Amygdala (tissue), 56 donors: ENCODE measurements around the gene POLR2L.

Source experiments
- DNase-seq, 56 donors: peaks; one replicate each; lab custom pipeline; 2025; lab: John Stamatoyannopoulos, UW

POLR2L gene

DNA sequence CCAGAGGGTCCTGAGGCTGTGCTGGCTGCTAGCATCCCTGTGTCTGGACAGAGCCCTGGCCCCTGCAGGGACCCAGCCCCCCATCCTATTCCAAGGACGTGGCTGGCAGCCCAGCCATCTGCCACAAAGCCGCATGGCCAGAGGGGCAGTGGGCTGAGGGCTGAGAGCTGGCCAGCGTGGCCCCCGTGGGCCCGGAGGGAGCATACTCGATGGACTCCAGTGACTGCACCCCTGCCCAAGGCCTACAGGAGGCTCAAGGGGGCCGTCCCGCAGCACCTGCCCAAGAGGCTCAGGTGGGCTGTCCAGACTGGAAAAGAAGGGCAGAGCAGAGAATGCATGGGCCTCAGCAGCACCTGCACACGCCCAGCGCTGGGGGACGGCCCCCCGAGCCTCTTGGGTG lies 13.5 kb upstream of the POLR2L start:
- DNase-seq = no peak

DNA sequence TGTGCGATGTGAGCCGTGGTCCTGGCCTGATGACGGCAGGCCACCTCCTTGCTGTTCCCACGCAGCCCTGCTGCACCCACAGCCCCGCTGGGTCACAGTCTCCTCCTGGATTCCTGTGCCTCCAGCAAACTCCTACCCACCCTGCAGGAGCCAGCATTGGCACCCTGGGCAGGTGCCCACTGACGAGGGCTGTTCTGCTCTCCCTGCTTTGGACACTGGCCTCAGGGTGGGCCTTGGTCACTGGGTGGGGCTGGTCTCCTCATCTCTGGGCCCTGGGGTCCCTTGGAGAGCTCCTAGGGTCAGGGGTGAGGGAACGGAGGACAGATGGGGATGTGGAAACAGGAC lies 13.0 kb upstream of the POLR2L start:
- DNase-seq = no peak

DNA sequence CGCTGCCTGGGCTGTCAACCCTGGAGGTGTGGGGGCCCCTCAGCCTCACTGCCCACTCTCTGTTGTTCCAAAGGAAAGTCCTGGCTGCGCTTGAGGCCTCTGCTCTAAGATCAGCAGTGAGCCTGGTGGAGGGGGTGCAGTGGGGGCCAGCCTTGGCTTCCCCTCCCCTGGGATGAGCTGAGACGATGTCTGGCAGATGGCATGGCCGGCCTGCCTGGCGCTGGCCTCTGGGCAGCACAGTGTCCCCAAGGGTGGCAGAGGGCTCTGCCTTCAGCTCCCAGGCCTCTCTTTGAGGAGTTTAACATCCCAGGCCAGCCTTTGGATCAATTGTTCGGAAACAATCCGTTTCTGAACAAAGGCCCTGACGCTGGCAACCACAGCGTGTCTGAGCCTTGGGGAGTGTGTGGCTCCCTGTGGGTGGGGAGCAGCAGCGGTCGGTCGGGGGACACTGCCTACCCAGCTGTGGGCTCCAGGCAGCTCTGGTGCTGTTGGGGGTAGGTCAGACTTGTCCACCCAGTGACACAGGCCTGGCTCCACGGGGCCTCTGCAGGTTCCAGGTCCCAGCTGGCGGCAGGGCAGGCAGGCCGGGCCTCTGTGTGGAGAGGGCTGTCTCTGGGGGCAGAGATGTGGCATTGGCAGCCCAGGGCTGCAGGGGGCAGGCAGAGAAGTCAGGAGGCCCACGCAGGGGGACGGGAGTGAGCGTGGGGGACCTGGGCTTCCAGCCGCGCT lies 12.4 kb upstream of the POLR2L start:
- no peak for DNase-seq

DNA sequence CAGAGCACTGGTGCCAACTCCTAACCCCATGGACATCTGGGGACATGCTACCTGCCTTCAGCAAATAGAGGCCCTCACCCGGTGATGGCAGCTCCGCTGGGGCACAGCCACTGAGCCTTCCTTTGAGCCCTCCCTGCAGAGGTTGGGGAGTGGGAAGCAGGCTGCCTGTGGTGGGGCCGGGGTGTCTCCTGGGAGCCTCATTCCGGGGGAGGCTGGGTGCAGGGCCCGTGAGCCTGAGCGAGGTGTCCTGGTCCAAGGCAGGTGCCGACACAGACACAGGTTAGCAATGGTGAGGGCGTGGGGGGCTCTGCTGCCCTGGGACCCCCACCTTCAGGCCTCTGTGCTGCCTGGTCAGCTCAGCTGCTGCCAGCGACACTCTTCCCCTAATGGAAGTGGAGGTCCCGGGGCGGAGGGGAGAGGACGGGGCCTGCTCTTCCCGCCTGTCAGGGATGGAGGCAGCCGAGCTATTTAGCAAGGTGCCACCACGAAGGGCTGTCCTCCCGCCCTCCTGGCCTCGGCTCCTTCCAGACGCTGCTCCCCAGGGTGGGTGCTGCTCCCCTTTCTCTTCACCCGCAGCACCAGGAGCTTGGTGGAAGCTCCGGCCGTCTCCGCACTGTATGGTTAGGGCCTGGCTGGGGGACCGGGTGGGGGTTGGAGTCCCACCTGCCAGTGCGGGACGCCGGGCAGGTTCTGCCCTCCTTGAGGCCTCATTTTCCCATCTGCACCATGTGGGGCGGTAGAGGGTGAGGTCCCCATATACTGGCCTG lies 11.5 kb upstream of the POLR2L start:
- DNase-seq = no peak

DNA sequence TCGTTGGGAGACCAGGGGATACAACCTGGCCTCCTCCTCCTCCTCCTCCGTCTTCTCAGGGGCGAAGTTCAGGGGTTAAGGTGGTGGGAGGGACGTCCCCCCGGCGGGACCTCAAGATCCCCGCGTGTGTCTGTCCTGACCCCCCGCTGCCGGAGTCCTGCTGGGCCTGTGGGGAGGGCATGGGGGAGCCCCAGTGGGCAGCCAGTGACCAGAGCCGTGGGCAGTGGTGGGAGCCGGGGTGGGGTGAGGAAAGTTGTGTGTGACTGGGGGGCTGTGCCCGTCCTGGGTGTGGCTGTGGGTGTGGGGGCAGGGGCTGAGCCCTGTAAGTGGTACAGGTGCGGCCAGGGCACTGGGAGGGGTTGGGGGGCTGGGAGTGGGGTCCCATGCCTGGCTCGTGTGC lies 10.4 kb upstream of the POLR2L start:
- DNase-seq = no peak

DNA sequence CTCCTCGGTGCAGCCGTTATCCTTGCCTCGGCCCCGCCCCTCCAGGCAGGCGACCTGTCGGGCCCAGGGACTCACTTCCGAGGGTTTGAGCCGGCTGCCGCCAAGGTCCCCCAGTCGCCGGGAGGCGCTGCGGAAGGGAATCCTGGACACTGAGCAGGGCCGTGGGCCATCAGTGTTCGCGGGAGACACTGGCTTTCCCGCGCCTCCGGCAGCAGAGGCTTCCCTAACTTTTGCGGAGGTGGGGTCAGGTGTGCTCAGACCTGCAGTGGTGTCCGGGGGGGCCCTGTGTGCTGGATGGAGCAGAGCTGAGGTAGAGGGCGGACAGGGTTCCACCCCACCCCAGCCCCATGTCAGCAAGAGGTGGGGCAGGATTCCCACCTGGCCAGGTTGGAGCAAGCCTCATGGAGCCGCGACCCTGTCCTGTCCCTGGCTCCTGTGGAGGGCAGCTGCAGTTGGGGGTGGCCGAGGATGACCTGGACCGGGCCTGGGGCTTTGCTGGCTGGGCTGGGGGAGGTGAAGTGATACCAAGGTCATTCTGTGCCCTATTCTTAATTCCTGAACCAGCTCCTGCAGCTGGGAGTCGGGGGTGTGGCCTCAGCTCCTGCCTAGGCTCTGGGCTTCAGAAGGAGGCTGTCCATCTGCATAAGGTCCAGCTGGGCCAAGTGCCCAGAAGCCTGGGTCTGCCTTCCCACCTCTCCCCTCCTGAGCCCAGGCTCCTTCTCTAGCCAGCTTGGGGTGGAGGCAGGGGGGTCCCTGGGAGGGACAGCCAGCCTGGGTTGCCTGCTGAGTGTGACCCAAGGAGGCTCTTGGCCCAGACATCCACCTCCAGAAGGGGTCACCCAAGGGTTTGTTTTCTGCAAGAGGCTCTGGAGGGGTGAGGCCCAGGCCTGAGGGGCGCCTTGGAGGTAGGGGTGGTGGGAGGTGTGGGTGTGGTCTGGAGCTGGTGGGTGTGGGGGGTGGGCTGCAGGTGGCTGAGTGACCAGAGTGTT lies 8.7 kb upstream of the POLR2L start:
- no peak for DNase-seq

DNA sequence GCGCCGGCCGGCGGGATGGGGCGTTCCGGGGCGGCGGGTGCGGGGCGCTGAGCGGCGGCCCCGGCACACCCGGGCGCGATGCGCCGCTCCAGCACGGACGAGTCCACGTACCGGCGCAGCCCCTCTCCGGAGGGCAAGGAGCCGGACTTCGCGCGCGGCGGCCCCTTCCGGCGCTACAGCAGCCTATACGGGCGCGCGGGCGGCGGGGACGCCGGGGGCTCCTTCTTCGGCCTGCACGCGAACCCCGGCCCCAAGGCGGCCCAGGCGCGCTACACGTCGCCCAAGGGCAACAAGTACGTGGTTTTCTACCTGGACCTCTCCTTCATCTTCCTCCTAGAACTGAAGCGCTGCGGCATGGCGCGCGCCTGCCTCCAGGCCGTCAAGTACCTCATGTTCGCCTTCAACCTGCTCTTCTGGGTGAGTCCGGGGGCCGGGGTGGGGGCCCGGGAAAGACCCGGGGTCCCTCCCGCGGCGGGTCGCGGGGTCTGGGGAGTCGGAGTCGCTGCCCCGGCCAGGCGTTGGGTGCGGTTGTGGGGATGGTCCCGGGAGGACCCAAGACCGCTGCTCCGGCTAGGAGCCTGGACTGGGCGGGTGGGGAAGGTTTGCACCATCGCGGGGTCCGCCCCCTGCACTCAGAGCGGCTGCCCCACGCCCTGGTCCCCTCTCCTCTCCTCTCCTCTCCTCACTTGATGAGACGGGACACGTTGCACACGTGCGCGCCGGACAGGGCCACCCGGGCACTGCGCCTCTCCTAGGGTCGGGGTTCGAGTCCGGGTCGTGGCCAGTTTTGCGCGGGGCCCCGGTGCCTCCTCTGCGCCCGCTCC lies 7.8 kb upstream of the POLR2L start:
- no peak for DNase-seq

DNA sequence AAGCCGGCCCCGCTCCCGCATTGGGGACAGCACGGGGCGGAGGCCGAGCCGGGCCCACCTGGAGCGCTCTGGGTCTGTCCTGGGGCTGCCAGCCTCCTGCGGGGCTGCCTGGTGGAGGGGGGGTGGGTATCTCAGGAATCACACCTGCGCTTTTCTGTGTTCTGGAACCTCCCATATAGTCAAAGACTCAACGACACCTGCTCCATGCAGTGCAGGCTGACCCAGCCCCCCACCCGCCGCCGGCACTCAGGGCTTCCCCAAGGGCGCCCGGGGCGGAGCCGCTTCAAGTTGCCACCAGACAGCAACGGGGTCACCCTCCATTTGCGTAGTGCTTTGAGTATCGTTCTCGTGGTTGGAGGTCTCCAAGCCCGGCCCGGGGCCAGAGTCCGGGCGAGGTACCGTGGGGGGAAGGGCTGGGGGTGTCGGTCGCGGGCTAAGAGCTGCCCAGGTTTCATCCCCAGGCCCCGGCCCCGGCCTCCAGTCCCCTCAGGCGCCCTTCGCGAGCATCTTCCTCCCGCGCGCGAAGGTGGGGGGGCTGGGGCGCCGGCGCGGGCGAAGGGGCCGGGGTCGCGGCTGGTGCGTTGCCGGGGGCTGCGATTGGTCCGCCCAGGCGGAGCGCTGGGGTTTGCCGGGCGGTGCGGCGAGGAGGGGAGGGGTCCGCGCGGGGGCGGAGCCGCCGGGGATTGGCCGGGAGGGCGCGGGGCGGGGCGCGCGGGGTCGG lies 6.9 kb upstream of the POLR2L start:
- DNase-seq = peak in 3 of 56 donors; percentile 30 to 45 (median 43)

DNA sequence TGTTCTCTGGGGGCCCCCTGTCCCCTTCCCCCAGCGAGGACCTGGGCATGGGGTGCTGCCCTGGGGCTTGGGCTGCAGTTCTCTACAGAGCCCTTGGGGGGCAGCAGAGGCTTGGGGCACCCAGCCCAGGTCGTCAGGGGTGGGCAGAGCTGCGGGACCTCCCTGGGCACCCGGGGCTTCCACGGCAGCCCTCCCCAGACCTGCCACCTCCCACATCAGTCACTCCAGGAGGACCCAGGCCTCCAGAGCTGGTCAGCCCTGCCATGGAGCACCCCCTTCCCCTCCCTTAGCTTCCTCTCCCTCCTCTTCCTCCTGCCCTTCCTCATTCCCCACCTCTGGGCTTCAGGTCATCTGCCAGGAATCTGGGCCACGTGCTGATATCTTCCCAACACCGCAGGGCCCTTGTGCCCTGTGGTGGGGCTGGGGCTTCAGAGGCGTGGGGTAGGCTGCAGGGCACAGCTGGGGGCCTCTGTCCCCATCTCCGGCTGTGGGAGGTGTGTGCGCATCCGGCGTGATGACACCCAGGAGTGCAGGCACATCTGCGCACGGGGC lies 6.1 kb upstream of the POLR2L start:
- peak in 8 of 56 donors; percentile 20 to 57 (median 31) for DNase-seq

DNA sequence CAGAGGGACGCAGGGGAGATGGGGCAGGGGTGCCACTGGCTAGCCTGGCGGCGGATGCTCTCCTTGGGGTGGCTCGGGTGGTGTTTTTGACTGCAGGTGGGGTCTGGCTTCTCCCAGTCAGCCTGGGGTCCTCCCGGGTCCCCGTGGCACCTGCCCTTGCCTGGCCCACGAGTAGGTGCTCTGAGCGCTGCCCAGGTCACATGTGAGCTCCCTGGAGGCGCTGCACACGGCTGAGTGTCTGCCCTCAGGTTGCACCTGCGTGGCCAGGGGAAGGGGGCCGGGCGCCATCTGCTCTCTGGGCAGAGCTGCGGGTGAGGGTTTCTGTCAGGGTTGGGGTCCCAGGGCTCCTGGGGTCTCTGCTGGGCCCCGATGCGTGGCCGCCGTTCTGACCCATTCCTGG lies 5.5 kb upstream of the POLR2L start:
- no peak for DNase-seq

DNA sequence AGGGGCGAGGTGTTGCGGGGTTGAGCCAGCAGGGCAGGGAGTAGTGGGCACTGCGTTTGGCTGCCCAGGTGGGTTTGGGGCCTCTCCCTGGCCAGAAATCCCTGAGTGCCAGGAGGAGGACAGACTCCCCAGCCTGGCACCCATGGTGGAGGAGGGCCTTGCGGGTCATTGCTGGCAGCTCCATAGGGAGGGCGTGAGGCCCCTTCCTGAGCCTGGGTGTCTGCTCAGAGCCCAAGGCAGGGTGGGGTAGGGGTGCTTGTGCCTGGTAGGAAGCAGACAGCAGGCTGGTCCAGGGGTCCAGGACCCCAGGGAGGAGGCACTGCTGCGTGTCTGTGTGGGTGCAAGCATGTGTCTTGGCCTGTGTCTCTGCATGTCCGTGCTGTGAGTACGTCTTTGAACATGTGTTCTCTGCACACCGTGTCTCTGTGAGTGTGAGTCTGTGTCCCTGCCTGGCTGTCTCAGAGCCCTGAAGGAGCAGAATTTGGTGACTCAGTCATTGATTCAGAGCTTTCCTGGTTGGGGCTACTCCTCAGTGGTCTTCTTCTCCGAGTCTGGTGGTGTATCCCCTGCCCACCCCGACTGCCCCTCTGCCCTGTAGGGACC lies 4.3 kb upstream of the POLR2L start:
- DNase-seq = no peak

DNA sequence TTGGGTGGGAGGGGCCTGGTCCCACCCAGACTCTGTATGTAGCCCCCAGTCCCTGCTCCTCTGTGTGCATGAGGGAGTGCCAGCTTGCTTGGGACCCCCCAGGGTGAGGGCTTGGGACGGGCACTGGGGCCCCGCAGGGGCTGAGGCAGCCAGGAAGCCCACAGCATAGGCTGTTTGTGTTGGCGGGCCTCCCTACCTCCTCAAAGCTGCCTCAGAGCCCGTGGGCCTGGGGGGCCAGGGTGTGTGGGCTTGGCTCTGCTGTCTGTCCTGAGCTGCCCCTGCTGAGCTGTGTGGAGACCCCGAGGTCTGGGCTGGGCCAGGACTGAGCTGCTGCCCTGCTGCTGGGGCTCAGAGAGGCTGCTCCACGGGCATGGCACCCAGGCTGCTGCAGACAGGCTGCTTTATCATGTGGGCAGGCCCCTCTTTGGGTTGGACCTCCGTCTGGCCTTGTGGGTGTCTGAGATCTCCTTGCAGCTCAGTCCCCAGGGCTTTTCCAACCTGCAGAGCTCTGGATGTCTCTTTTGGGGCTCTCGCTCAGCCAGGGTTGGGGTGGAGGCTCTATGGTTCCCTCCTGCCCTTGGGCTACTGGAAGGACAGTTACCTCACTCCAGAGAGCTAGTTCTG lies 3.7 kb upstream of the POLR2L start:
- DNase-seq = no peak

DNA sequence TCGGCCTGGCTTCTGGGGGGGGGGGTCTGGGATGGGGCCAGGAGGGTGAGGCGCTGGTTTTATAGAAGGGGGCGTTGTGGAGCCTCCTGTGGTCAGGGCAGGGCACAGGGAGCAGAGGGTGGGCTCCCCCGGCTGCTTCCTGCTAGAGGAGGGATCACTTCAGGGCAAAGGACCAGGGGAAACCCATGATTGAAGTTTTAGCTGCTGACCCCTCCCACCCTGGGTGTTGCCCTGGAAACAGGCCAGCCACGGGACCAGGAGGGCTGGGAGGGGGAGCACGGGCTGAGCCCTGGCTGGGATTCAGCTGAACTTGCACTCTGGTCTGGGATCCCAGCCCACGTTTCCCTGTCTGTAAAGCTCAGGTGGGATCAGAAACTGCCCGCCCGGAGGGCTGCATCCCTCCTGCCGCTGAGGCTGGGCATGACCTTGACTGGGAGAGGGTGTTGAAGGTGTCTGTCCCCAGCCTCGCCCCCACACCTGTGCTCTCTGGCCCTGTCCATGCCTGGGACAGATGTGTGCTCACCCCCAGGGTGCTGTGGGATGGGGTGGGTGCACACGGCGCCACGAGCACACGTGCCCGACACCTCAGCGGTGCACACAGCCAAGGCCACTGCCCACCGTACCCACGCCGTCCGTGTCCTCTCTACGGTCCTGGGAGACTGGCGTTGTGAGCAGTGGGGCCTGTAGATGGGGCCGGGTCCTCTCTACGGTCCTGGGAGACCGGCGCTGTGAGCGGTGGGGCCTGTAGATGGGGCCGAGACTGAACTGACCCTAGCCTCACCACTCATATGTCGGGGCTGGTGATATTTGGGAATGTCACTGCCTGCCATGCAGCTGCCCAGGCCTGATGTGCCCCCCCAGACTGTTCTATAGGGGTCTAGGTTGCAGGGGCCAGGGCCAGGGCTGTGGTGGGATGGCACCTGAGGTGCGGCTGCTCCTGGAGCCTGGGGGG lies 2.6 kb upstream of the POLR2L start:
- peak in 14 of 56 donors; percentile 25 to 57 (median 39) for DNase-seq

DNA sequence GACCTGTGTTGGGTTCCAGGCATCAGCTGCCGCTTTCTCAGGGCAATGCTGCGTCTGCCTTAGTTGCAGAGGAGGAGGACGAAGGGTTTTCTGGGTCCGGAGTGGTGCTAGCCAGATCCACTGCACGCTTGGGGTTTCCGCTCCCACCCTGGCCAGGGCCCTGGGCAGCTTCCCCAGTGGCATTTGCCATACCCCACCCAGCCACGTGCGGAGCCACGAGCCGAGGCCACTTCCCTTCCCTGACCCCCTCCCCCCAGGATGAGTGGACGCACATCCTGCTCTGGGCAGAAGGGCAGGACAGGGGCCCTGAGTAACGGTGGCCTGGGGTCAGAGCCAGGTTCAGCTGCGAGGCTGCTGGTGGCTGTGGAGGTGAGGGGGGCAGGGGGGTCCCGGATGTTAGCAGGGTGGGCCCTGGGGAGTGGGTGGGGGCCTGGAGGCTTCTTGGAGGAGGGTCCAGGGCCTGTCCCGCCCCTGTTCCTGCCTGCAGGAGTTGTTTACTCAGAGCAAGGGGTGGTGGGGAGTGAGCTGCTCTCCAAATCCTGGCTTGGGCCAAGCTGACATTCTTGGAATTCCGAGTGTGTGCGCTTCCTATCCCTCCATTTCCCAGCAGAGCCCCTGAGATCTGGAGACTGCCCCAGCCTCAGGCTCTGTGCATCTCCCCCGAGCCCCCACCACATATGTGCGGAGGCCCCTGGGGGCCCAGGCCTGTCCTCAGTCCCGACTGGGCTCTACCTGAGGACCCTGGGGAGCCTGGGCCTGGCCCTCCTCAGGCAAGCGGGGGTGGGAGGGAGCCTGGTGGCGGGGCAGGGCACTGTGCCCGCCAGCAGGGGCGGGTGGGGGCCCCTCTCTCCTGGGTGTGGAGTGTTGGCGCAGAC lies 1.7 kb upstream of the POLR2L start:
- peak in 5 of 56 donors; percentile 22 to 45 (median 34) for DNase-seq

DNA sequence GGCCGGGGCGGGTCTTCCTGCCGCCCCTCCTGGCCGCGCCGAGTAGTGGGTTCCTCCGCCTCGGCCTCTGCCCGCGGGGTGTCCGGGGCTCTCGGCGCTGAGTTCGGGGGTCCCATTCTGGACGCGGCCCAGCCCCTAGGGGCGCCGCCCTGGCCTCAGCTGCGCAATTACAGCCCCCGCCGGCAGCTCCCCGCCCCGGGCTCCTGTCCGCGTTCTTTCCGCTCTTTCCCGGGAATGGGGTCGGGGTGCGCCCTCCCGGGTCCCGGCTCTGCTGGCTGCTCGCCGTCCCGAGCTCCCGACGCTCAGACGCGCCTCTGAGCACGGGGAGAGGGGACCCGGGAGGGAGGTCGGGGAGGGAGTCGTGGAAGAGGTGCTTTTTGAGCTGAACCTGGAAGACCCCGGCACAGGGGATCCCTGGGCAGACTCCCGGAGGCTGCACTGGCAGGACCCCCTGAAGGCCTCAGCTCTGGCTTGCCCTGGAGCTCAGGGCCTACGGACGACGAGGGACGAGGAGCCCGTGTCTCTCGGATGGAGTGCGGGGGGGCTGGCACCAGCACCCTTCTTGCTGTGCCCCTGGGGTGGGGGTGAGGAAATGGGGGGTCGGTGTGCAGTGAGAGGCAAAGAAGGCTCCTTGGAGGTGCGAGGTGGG lies 881 bp upstream of the POLR2L start:
- no peak for DNase-seq

DNA sequence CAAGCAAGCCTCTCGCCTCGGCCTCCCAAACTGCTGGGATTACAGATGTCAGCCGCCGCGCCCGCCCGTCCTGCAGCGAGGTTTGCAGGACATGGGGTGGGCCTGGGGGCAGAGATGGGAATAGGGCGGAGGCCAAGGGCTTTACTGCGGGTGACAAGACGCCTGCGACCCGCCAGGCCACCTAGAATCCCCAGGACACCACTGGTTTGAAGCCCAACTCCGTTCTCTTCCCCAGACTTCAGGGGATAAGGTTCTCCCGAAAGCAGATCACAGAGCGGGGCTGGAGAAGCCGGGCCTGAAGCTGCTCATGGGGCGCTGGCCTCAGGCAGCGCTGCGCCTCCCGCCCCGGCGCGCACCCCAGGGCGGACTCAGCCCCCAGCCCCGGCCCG lies 354 bp downstream of the POLR2L start:
- DNase-seq = no peak
